Measurements from ENCODE around the gene LIPJ. TPM values are rescaled to one million over a fixed set of nuclear protein-coding genes. Genes with fewer than 3 reads are reported as not detected.

LIPJ gene, protein sequence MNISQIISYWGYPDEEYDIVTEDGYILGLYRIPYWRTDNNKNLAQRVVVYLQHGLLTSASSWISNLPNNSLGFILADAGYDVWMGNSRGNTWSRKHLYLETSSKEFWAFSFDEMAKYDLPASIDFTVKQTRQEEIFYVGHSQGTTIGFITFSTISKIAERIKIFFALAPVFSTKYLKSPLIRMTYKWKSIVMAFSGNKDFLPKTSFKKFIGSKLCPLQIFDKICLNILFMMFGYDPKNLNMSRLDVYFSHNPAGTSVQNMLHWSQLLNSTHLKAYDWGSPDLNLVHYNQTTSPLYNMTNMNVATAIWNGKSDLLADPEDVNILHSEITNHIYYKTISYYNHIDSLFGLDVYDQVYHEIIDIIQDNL
- under 1 TPM in 1 of 2 experiments, not detected in 1; 0.16 TPM for total RNA-seq
- polyA plus RNA-seq, result not detected

DNA sequence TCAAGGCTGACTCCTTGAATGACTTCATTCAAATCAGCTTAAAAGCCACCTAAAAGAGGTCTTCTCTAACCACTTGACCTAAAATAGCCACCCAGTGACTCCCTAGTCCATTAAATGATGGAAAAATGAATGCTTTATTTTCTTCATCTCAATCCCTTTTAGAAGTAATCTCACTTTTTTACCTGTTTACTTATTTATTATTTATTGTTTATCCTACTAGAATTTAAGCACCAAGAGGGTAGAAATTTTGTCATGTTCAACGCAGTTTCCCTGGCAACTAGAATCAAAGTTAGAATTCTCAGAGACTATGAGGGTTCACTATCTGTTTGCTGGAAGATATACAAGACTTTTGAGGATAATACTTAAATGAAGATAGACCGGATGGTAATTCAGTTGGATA lies at the start of gene LIPJ:
Gene LIPJ (plus strand): TSS at position 301 of the 400 bp plus-strand sequence. CDS start 3,926 bp downstream, outside the sequence.
- no peak for DNase-seq

DNA sequence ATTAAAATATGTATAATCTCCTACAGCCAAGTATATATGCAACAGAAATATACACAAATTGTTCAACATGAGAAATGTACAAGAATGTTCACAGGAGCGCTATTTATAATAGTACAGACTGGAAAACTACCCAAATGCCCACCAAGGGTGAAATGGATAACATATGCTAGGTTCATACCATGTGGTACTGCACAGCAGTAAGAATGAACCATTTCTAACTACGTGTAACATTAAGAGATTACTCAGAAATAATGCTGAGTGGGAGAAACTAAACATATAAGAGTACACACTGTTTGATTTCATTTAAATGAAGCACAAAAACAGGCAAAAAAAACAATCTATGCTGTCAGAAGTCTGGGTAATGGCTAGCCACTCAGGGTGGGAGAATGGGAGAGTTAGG lies 49.2 kb upstream of the LIPJ start:
- Histone ChIP-seq H3K27me3 (ENCODE audit: insufficient read depth, low read length, poor library complexity, severe bottlenecking) (no peaks in the 10 kb centered on the region), H3K9me3 (ENCODE audit: low read length) (no peaks in the 10 kb centered on the region), H3K4me3 (ENCODE audit: low read length) (no peak overlapping the region), H3K27ac (ENCODE audit: low read depth, low read length) (no peak overlapping the region), H3K36me3 (ENCODE audit: insufficient read depth, low read length) (no peaks in the 10 kb centered on the region), H3K4me1 (ENCODE audit: insufficient read depth, low read length) (no peaks in the 10 kb centered on the region)
- H3K4me3 Mint-ChIP-seq, result no peak overlapping the region
- CTCF ChIA-PET, result no interaction called here
- POLR2A ChIA-PET, result no interaction called here
- H3K4me1 Mint-ChIP-seq, result no peaks in the 10 kb centered on the region
- H3K36me3 Mint-ChIP-seq, result no peaks in the 10 kb centered on the region
- H3K27me3 Mint-ChIP-seq, result no peaks in the 10 kb centered on the region
- H3K9me3 Mint-ChIP-seq, result no peaks in the 10 kb centered on the region
- no peak for DNase-seq
- no peak overlapping the region for H3K27ac Mint-ChIP-seq

More for the DNA sequence above, at the start of gene LIPJ:
- Mint-ChIP-seq H3K9me3 (peaks cover 0 to 7% (median 0%) of the 10 kb centered on the region in 5 donors), H3K36me3 (peaks cover 0 to 4% (median 2%) of the 10 kb centered on the region in 3 donors), H3K27ac (no peak within 1 kb of the TSS), H3K4me1 (peaks cover 11 to 15% (median 12%) of the 10 kb centered on the region in 3 donors), H3K27me3 (peaks cover 0 to 18% of the 10 kb centered on the region in 2 donors), H3K4me3 (peak within 1 kb of the TSS in 1 of 7 donors; percentile 36)
- H3K27ac ChIP-seq (ENCODE audit: low read depth, low read length), result no peak within 1 kb of the TSS
- H3K36me3 ChIP-seq (ENCODE audit: insufficient read depth, low read length), result no peaks in the 10 kb centered on the region
- H3K9me3 ChIP-seq (ENCODE audit: low read length), result no peaks in the 10 kb centered on the region
- ChIA-PET CTCF (no interaction called here), POLR2A (no interaction called here)
- no peaks in the 10 kb centered on the region for H3K27me3 ChIP-seq (ENCODE audit: insufficient read depth, low read length, poor library complexity, severe bottlenecking)
- H3K4me1 ChIP-seq (ENCODE audit: insufficient read depth, low read length), result peaks cover 7% of the 10 kb centered on the region
- no peak within 1 kb of the TSS for H3K4me3 ChIP-seq (ENCODE audit: low read length)

DNA sequence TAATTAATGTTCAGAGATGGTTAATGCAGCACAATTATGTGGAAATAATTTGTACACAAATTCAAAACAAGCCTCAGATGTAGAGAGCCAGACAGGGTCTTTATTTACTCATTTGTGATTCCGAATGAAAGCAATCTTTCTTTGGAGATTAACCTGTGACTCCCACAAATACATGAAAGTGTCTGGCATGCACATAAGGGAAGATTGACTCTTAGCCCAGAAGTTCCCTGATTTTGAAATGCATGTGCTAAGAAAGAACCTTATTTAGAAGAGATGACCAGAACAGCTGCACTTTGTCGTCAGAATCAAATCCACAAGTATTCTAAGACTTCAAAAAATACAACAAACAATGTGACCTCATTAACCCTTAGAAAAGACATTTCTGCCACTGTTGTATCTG lies 48.5 kb upstream of the LIPJ start:
- no peaks in the 10 kb centered on the region for H3K27me3 ChIP-seq (ENCODE audit: insufficient read depth, low read length, poor library complexity, severe bottlenecking)
- Mint-ChIP-seq H3K36me3 (no peaks in the 10 kb centered on the region), H3K27me3 (no peaks in the 10 kb centered on the region), H3K27ac (no peak overlapping the region), H3K4me3 (no peak overlapping the region), H3K4me1 (no peaks in the 10 kb centered on the region), H3K9me3 (no peaks in the 10 kb centered on the region)
- no peak overlapping the region for H3K4me3 ChIP-seq (ENCODE audit: low read length)
- H3K27ac ChIP-seq (ENCODE audit: low read depth, low read length), result no peak overlapping the region
- H3K4me1 ChIP-seq (ENCODE audit: insufficient read depth, low read length), result no peaks in the 10 kb centered on the region
- POLR2A ChIA-PET, result no interaction called here
- H3K36me3 ChIP-seq (ENCODE audit: insufficient read depth, low read length), result no peaks in the 10 kb centered on the region
- CTCF ChIA-PET, result no interaction called here
- no peaks in the 10 kb centered on the region for H3K9me3 ChIP-seq (ENCODE audit: low read length)
- DNase-seq, result no peak

DNA sequence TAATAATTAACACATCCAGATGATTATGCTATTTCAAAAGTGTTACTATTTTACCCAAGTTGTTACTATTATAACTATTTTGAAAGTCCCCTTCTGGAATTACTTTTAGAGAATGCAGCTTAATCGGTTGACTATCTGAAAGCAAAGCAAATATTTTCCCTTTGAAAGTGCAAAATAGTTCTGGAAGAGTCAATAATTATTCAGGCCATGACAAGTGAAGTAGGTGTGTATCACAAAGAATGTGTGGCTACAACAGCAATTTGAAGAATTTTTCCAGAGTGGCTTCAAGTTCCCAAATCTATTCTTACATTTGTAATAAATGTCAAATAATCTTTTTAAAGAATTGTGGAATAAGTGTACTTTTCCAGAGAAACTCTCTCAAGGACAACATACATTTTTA lies 46.2 kb upstream of the LIPJ start:
- DNase-seq, result no peak
- Histone ChIP-seq H3K27me3 (ENCODE audit: insufficient read depth, low read length, poor library complexity, severe bottlenecking) (no peaks in the 10 kb centered on the region), H3K4me3 (ENCODE audit: low read length) (no peak overlapping the region), H3K4me1 (ENCODE audit: insufficient read depth, low read length) (no peaks in the 10 kb centered on the region), H3K9me3 (ENCODE audit: low read length) (no peaks in the 10 kb centered on the region), H3K27ac (ENCODE audit: low read depth, low read length) (no peak overlapping the region), H3K36me3 (ENCODE audit: insufficient read depth, low read length) (no peaks in the 10 kb centered on the region)
- ChIA-PET POLR2A (no interaction called here), CTCF (no interaction called here)
- H3K27me3 Mint-ChIP-seq, result no peaks in the 10 kb centered on the region
- no peaks in the 10 kb centered on the region for H3K9me3 Mint-ChIP-seq
- no peaks in the 10 kb centered on the region for H3K4me1 Mint-ChIP-seq
- no peak overlapping the region for H3K4me3 Mint-ChIP-seq
- no peaks in the 10 kb centered on the region for H3K36me3 Mint-ChIP-seq
- H3K27ac Mint-ChIP-seq, result no peak overlapping the region

DNA sequence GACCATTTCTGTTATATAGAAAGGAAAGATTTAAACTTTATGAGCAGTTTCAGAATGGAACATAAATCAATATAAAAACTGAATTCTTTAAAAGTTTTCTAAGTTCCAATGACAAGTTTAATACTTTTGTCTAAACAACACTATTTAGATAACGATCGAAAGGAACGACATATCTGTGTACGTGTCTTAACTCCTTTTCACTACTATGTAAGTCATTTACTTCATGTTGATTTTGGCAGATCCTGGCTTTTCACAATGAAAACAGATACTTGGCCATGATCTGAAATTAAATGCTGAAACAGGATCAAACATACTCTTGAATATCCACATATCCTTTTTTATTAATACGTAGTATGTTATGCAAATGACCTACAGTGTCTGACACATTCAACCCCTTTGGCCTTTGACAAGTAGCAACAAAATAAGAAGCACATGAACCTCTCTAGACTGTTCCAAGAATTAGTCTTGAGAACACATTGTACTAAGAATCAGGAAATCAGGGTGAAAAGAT lies 45.4 kb upstream of the LIPJ start:
- no peak for DNase-seq

DNA sequence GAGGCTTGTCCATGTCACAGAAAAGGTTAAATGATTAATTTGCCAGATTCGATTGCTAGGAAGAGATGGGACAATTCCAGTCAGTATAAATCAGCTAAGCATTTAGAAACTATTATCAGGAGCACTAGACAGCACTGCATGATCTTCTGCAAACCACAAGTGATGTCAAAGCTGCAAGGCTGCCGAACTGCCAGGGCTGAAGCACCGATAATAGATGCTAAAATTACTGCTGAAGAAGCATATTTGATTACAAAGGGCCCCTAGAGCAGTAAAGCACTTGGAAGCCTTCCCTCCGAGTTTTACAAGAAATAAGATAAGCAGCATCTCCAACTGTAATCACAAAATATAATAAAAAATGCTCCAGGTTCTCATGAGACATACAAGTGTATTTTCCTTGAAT lies 44.0 kb upstream of the LIPJ start:
- Histone ChIP-seq H3K27me3 (ENCODE audit: insufficient read depth, low read length, poor library complexity, severe bottlenecking) (no peaks in the 10 kb centered on the region), H3K9me3 (ENCODE audit: low read length) (no peaks in the 10 kb centered on the region), H3K4me3 (ENCODE audit: low read length) (no peak overlapping the region), H3K36me3 (ENCODE audit: insufficient read depth, low read length) (no peaks in the 10 kb centered on the region), H3K27ac (ENCODE audit: low read depth, low read length) (no peak overlapping the region), H3K4me1 (ENCODE audit: insufficient read depth, low read length) (no peaks in the 10 kb centered on the region)
- H3K4me3 Mint-ChIP-seq, result no peak overlapping the region
- no peaks in the 10 kb centered on the region for H3K27me3 Mint-ChIP-seq
- DNase-seq, result no peak
- peaks cover 0 to 4% (median 0%) of the 10 kb centered on the region in 3 donors for H3K36me3 Mint-ChIP-seq
- ChIA-PET POLR2A (no interaction called here), CTCF (no interaction called here)
- H3K4me1 Mint-ChIP-seq, result no peaks in the 10 kb centered on the region
- no peaks in the 10 kb centered on the region for H3K9me3 Mint-ChIP-seq
- no peak overlapping the region for H3K27ac Mint-ChIP-seq

More for the DNA sequence above, 45.4 kb upstream of the LIPJ start:
- no peak overlapping the region for H3K4me3 ChIP-seq (ENCODE audit: low read length)
- Mint-ChIP-seq H3K27ac (no peak overlapping the region), H3K27me3 (no peaks in the 10 kb centered on the region), H3K4me3 (no peak overlapping the region), H3K9me3 (no peaks in the 10 kb centered on the region), H3K36me3 (no peaks in the 10 kb centered on the region), H3K4me1 (no peaks in the 10 kb centered on the region)
- no peaks in the 10 kb centered on the region for H3K27me3 ChIP-seq (ENCODE audit: insufficient read depth, low read length, poor library complexity, severe bottlenecking)
- CTCF ChIA-PET, result no interaction called here
- H3K27ac ChIP-seq (ENCODE audit: low read depth, low read length), result no peak overlapping the region
- no peaks in the 10 kb centered on the region for H3K9me3 ChIP-seq (ENCODE audit: low read length)
- POLR2A ChIA-PET, result no interaction called here
- H3K4me1 ChIP-seq (ENCODE audit: insufficient read depth, low read length), result no peaks in the 10 kb centered on the region
- no peaks in the 10 kb centered on the region for H3K36me3 ChIP-seq (ENCODE audit: insufficient read depth, low read length)

DNA sequence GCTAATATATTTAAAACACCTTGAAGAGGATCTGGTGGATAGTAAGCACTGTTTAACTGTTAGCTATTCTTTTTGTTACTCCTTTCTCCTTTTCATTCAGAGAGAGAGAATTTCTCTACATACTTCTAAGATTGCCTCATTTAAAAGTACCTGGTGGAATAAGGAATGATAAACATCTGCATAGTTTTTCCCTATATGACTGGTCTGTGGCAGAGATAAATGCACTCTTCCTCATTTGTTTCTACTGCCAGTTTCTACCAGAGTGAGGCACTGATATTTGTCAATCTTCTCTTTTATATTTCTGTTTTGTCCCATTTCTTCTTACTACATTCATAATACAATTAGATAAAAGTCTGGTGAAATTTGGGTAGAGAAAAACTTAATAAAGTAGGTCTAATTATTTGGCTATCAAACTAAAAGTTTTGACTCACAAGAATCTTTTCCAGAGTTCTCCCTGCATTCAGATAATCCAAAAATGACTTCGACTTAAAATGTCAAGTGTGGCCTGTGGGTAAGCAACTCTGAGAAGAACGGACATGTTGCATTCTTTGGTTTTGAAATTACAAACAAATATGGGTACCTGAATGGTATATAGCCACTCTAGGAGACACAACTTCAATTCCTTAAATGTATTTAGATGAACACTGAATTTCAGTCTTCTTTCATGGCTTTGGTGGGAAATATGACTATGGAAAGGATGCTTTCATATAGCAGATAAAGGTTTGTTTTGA lies 42.3 kb upstream of the LIPJ start:
- H3K4me3 Mint-ChIP-seq, result no peak overlapping the region
- H3K9me3 Mint-ChIP-seq, result no peaks in the 10 kb centered on the region
- no peak overlapping the region for H3K27ac Mint-ChIP-seq
- no peaks in the 10 kb centered on the region for H3K4me1 ChIP-seq (ENCODE audit: insufficient read depth, low read length)
- no peak for DNase-seq
- ChIA-PET POLR2A (no interaction called here), CTCF (no interaction called here)
- no peaks in the 10 kb centered on the region for H3K27me3 ChIP-seq (ENCODE audit: insufficient read depth, low read length, poor library complexity, severe bottlenecking)
- no peaks in the 10 kb centered on the region for H3K36me3 ChIP-seq (ENCODE audit: insufficient read depth, low read length)
- no peaks in the 10 kb centered on the region for H3K4me1 Mint-ChIP-seq
- H3K36me3 Mint-ChIP-seq, result peaks cover 0 to 4% (median 0%) of the 10 kb centered on the region in 3 donors
- H3K9me3 ChIP-seq (ENCODE audit: low read length), result no peaks in the 10 kb centered on the region
- H3K27ac ChIP-seq (ENCODE audit: low read depth, low read length), result no peak overlapping the region
- no peak overlapping the region for H3K4me3 ChIP-seq (ENCODE audit: low read length)
- H3K27me3 Mint-ChIP-seq, result no peaks in the 10 kb centered on the region

DNA sequence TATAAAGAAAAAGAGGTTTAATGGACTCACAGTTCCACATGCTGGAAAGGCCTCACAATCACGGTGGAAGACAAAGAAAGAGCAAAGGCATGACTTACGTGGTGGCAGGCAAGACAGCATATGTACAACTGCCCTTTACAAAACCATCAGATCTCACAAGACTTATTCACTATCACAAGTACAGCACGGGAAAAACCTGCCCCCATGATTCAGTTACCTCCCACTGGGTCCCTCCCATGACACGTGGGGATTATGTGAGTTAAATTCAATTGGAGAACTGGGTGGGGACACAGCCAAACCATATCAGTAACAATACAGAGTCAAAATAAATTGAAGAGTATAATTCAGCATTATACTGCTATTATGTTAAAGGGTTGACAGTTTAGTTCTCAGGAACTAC lies 41.2 kb upstream of the LIPJ start:
- Mint-ChIP-seq H3K4me1 (no peaks in the 10 kb centered on the region), H3K4me3 (no peak overlapping the region), H3K36me3 (peaks cover 0 to 4% (median 0%) of the 10 kb centered on the region in 3 donors), H3K27me3 (no peaks in the 10 kb centered on the region), H3K9me3 (no peaks in the 10 kb centered on the region), H3K27ac (no peak overlapping the region)
- no peak for DNase-seq
- no peak overlapping the region for H3K4me3 ChIP-seq (ENCODE audit: low read length)
- H3K9me3 ChIP-seq (ENCODE audit: low read length), result no peaks in the 10 kb centered on the region
- H3K4me1 ChIP-seq (ENCODE audit: insufficient read depth, low read length), result no peaks in the 10 kb centered on the region
- no peaks in the 10 kb centered on the region for H3K36me3 ChIP-seq (ENCODE audit: insufficient read depth, low read length)
- no peak overlapping the region for H3K27ac ChIP-seq (ENCODE audit: low read depth, low read length)
- ChIA-PET POLR2A (no interaction called here), CTCF (no interaction called here)
- no peaks in the 10 kb centered on the region for H3K27me3 ChIP-seq (ENCODE audit: insufficient read depth, low read length, poor library complexity, severe bottlenecking)

All from CD8-positive, alpha-beta memory T cell (primary cell).